ENCODE measurements around the gene CFAP77. TPM values are rescaled to one million over a fixed set of nuclear protein-coding genes. Genes with fewer than 3 reads are reported as not detected.

The CFAP77 gene
- total RNA-seq, 4 donors from 2014 or later = not detected

DNA sequence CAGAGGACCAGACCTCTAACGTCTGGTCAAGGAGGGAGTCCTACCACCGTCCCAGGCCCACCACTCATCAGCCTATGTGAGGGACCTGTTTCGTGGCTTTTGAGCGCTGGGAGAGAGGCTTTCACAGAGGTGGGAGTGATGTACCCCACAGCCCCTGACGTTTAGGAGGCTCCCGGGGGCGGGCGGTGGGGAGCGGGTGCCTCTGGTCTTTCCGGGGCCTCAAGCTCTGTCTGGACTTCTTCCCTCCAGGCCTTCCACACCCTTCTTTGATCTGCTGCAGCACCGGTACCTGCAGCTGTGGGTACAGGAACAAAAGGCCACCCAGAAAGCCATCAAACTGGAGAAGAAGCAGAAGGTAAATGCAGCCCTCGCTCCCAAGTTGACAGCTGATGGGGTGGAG is 127.3 kb downstream of the CFAP77 start:
- 80% methylated on average over 9 of the region's 12 CpGs for WGBS
- peaks cover 0 to 63% (median 0%) of the 10 kb centered on the region in 4 donors for H3K27me3 ChIP-seq
- intact Hi-C loops (cut with DNase I) = no loop called here
- H3K4me1 ChIP-seq = peaks cover 0 to 12% (median 10%) of the 10 kb centered on the region in 4 donors
- peaks cover 0 to 8% (median 2%) of the 10 kb centered on the region in 4 donors for H3K9me3 ChIP-seq
- no peak for DNase-seq (ENCODE audit: extremely low spot score)
- H3K36me3 ChIP-seq = no peaks in the 10 kb centered on the region
- H3K4me3 ChIP-seq = no peak overlapping the region
- H3K27ac ChIP-seq (replicated peaks in 1 of 4) = no peak overlapping the region
- TF ChIP-seq POLR2A (IDR thresholded peaks at IDR 0.05; ENCODE audit: low read depth) (no peak), CTCF (IDR thresholded peaks at IDR 0.05) (no peak), EP300 (IDR thresholded peaks at IDR 0.05) (no peak), POLR2AphosphoS5 (IDR thresholded peaks at IDR 0.05) (no peak)

DNA sequence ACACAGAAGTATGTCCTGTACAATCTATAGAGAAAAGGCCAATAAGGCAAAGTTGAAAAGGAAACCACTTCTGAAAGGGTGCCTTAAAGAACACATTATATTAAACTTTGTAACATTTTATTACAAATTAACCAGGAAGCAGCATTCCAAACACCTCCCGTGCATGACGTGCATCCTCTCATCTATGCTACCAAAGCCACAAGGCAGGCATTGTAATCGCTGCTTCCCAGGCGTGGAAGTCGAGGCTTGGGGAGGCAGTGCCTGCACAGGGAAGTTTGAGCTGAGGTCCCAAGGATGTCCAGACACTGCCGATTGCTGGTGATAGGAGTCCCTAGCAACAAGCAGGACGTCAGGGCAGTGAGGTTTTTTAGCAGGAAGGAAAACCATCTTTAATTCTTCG is 128.1 kb downstream of the CFAP77 start:
- peaks cover 0 to 12% (median 10%) of the 10 kb centered on the region in 4 donors for H3K4me1 ChIP-seq

GRCh38 chr9:132539096-132539495 is 129.1 kb downstream of the CFAP77 start:
- H3K27ac ChIP-seq (replicated peaks in 1 of 4) = no peak overlapping the region
- TF ChIP-seq CTCF (IDR thresholded peaks at IDR 0.05) (no peak), POLR2AphosphoS5 (IDR thresholded peaks at IDR 0.05) (no peak), POLR2A (IDR thresholded peaks at IDR 0.05; ENCODE audit: low read depth) (no peak), EP300 (IDR thresholded peaks at IDR 0.05) (no peak)
- DNase-seq (ENCODE audit: extremely low spot score) = no peak
- H3K9me3 ChIP-seq = peaks cover 0 to 8% (median 2%) of the 10 kb centered on the region in 4 donors
- no peak overlapping the region for H3K4me3 ChIP-seq
- 56% methylated on average over 7 of the region's 7 CpGs for WGBS
- peaks cover 0 to 62% (median 0%) of the 10 kb centered on the region in 4 donors for H3K27me3 ChIP-seq
- H3K4me1 ChIP-seq = peaks cover 0 to 12% (median 10%) of the 10 kb centered on the region in 4 donors
- no peaks in the 10 kb centered on the region for H3K36me3 ChIP-seq
- intact Hi-C loops (cut with DNase I) = no loop called here

More for the DNA sequence above, 128.1 kb downstream of the CFAP77 start:
- no peak overlapping the region for H3K27ac ChIP-seq (replicated peaks in 1 of 4)
- intact Hi-C loops (cut with DNase I) = no loop called here
- no peak for TF ChIP-seq POLR2AphosphoS5 (IDR thresholded peaks at IDR 0.05)
- no peak for TF ChIP-seq CTCF (IDR thresholded peaks at IDR 0.05)
- TF ChIP-seq EP300 (IDR thresholded peaks at IDR 0.05) = no peak
- TF ChIP-seq POLR2A (IDR thresholded peaks at IDR 0.05; ENCODE audit: low read depth) = no peak
- peaks cover 0 to 8% (median 2%) of the 10 kb centered on the region in 4 donors for H3K9me3 ChIP-seq
- H3K36me3 ChIP-seq = no peaks in the 10 kb centered on the region
- H3K27me3 ChIP-seq = peaks cover 0 to 62% (median 0%) of the 10 kb centered on the region in 4 donors
- DNase-seq (ENCODE audit: extremely low spot score) = no peak
- H3K4me3 ChIP-seq = no peak overlapping the region
- WGBS = 69% methylated on average over 8 of the region's 8 CpGs

GRCh38 chr9:132541051-132541450 is 131.0 kb downstream of the CFAP77 start:
- peaks cover 0 to 64% (median under 1%) of the 10 kb centered on the region in 4 donors for H3K27me3 ChIP-seq
- 88% methylated on average over 5 of the region's 8 CpGs for WGBS
- no peak overlapping the region for H3K4me3 ChIP-seq
- H3K27ac ChIP-seq (replicated peaks in 1 of 4) = no peak overlapping the region
- no peak for DNase-seq (ENCODE audit: extremely low spot score)
- intact Hi-C loops (cut with DNase I) = no loop called here
- H3K4me1 ChIP-seq = peaks cover 0 to 13% (median 12%) of the 10 kb centered on the region in 4 donors
- TF ChIP-seq POLR2AphosphoS5 (IDR thresholded peaks at IDR 0.05) (no peak), CTCF (IDR thresholded peaks at IDR 0.05) (no peak), EP300 (IDR thresholded peaks at IDR 0.05) (no peak), POLR2A (IDR thresholded peaks at IDR 0.05; ENCODE audit: low read depth) (no peak)
- H3K9me3 ChIP-seq = no peaks in the 10 kb centered on the region
- no peaks in the 10 kb centered on the region for H3K36me3 ChIP-seq
